Uterus (tissue), 4 donors: Measurements from ENCODE around the gene UNC13B. TPM values are rescaled to one million over a fixed set of nuclear protein-coding genes. Genes with fewer than 3 reads are reported as not detected.

Experiments used
- DNase-seq, 2 donors: peaks; one replicate each; pipeline ENCODE4 v3.0.0-alpha.2; 2019 to 2020
- H3K27ac ChIP-seq, 2 donors: fragments of 200-600 bp; sonication (generic); 1 replicate in 1 of 2; 2 replicates in 1 of 2; pipeline ENCODE4 v1.5.1; 2016 to 2018
- H3K27me3 ChIP-seq, 2 donors: fragments of 200-600 bp; sonication (generic); one replicate each; pipeline ENCODE4 v1.5.1; 2018 to 2019; ENCODE audit warnings: control low read depth in 1 of 2
- H3K36me3 ChIP-seq, 2 donors: fragments of 200-600 bp; sonication (generic); one replicate each; pipeline ENCODE4 v1.5.1; 2019; ENCODE audit warnings: control low read depth in 1 of 2
- H3K4me1 ChIP-seq, 2 donors: fragments of 200-600 bp; sonication (generic); one replicate each; pipeline ENCODE4 v1.5.1; 2018 to 2019; ENCODE audit warnings: control low read depth in 1 of 2
- H3K4me3 ChIP-seq, 2 donors: fragments of 200-600 bp; sonication (generic); 1 replicate in 1 of 2; 2 replicates in 1 of 2; pipeline ENCODE4 v1.5.1; 2018 to 2019; ENCODE audit warnings: mild to moderate bottlenecking in 1 of 2
- H3K9me3 ChIP-seq, 2 donors: fragments of 200-600 bp; sonication (generic); one replicate each; pipeline ENCODE4 v1.5.1; 2019; ENCODE audit warnings: control low read depth in 1 of 2
- CTCF ChIP-seq, 4 experiments: fragments of 200-600 bp in 2 of 4; fragments of 450-650 bp in 2 of 4; sonication (generic) in 2 of 4; IDR thresholded peaks; one replicate each; pipeline ENCODE4 v1.5.1; 2016 to 2019; ENCODE audit warnings: antibody characterized with exemption in 4 of 4, mild to moderate bottlenecking in 2 of 4, moderate library complexity in 1 of 4
- POLR2A ChIP-seq, 2 donors: fragments of 450-650 bp; IDR thresholded peaks; one replicate each; pipeline ENCODE4 v1.6.1; 2016; ENCODE audit warnings: antibody characterized with exemption in 2 of 2, mild to moderate bottlenecking in 1 of 2, moderate library complexity in 1 of 2
- intact Hi-C: fragments of 100-400 bp; cut with DNase I; formaldehyde crosslinking; loops from one replicate; pipeline ENCODE4 v1.15.1; 2023; ENCODE audit warnings: low total_unique reads
- total RNA-seq, 4 donors: library from RNA; depleted of rRNA in 3 of 4; stranded (reverse); fragments of >200 nt in 3 of 4; gene quantifications; one replicate each; pipeline versions ENCODE4 v1.1.0 to v1.2.4, GENCODE V29; 2014 to 2023
- donor health status: DM: yes; HTN: yes; CAD: no.

Gene UNC13B
- total RNA-seq, 4 donors from 2014 or later, result 11.2 to 37.1 (median 14.6) TPM

GRCh38 chr9:35424356-35425352 is 262.8 kb downstream of the UNC13B start:
- TF ChIP-seq CTCF (IDR thresholded peaks at IDR 0.05) (no peak), POLR2A (IDR thresholded peaks at IDR 0.05) (no peak)
- no peaks in the 10 kb centered on the region for H3K36me3 ChIP-seq
- H3K4me1 ChIP-seq, result no peaks in the 10 kb centered on the region
- no peaks in the 10 kb centered on the region for H3K9me3 ChIP-seq
- H3K27ac ChIP-seq, result no peak overlapping the region
- DNase-seq, result no peak
- H3K4me3 ChIP-seq, result no peak overlapping the region
- H3K27me3 ChIP-seq, result no peaks in the 10 kb centered on the region
- intact Hi-C loops, result no loop called here

- no peak for DNase-seq
- Histone ChIP-seq H3K9me3 (no peaks in the 10 kb centered on the region), H3K27ac (no peak overlapping the region), H3K36me3 (no peaks in the 10 kb centered on the region), H3K4me3 (no peak overlapping the region), H3K4me1 (no peaks in the 10 kb centered on the region), H3K27me3 (no peaks in the 10 kb centered on the region)
- TF ChIP-seq CTCF (IDR thresholded peaks at IDR 0.05) (no peak), POLR2A (IDR thresholded peaks at IDR 0.05) (no peak)
- intact Hi-C loops, result no loop called here
Observed at GRCh38 chr9:35426627-35427026, 264.8 kb downstream of the UNC13B start.

- H3K27me3 ChIP-seq, result no peaks in the 10 kb centered on the region
- TF ChIP-seq CTCF (IDR thresholded peaks at IDR 0.05) (no peak), POLR2A (IDR thresholded peaks at IDR 0.05) (no peak)
- intact Hi-C loops, result no loop called here
- H3K36me3 ChIP-seq, result no peaks in the 10 kb centered on the region
- no peak overlapping the region for H3K4me3 ChIP-seq
- no peaks in the 10 kb centered on the region for H3K9me3 ChIP-seq
- H3K27ac ChIP-seq, result no peak overlapping the region
- DNase-seq, result no peak
- H3K4me1 ChIP-seq, result no peaks in the 10 kb centered on the region
Observed at GRCh38 chr9:35431467-35431866, 269.7 kb downstream of the UNC13B start.

- Histone ChIP-seq H3K4me1 (no peaks in the 10 kb centered on the region), H3K27me3 (no peaks in the 10 kb centered on the region), H3K4me3 (no peak overlapping the region), H3K27ac (no peak overlapping the region), H3K9me3 (no peaks in the 10 kb centered on the region), H3K36me3 (no peaks in the 10 kb centered on the region)
- TF ChIP-seq CTCF (IDR thresholded peaks at IDR 0.05), result no peak
- TF ChIP-seq POLR2A (IDR thresholded peaks at IDR 0.05), result no peak
- DNase-seq, result no peak
- intact Hi-C loops, result no loop called here
Observed at GRCh38 chr9:35432076-35432475, 270.3 kb downstream of the UNC13B start.

- no peak overlapping the region for H3K27ac ChIP-seq
- TF ChIP-seq POLR2A (IDR thresholded peaks at IDR 0.05), result no peak
- TF ChIP-seq CTCF (IDR thresholded peaks at IDR 0.05), result no peak
- H3K9me3 ChIP-seq, result no peaks in the 10 kb centered on the region
- no peak overlapping the region for H3K4me3 ChIP-seq
- no peaks in the 10 kb centered on the region for H3K4me1 ChIP-seq
- no peaks in the 10 kb centered on the region for H3K27me3 ChIP-seq
- no peak for DNase-seq
- intact Hi-C loops, result no loop called here
- no peaks in the 10 kb centered on the region for H3K36me3 ChIP-seq
Observed at GRCh38 chr9:35436933-35437332, 275.1 kb downstream of the UNC13B start.
